Coronary artery (tissue), 2 donors: ENCODE data around the gene STAB2.

Experiments used
- DNase-seq: peaks from one replicate; pipeline ENCODE4 v3.0.0-alpha.2; 2017; ENCODE audit warnings: low spot score
- H3K27ac ChIP-seq, 2 donors: fragments of 200-600 bp; sonication (generic); one replicate each; pipeline ENCODE4 v1.5.1; 2016 to 2019
- H3K4me3 ChIP-seq: fragments of 200-600 bp; sonication (generic); 2 replicates; pipeline ENCODE4 v1.5.1; 2016; ENCODE audit warnings: mild to moderate bottlenecking, moderate library complexity
- TF ChIP-seq, protein P1 (sequence below): fragments of 200-600 bp; sonication (generic); IDR thresholded peaks from one replicate; pipeline ENCODE4 v1.5.1; 2019; ENCODE audit warnings: antibody characterized with exemption

Gene STAB2

DNA sequence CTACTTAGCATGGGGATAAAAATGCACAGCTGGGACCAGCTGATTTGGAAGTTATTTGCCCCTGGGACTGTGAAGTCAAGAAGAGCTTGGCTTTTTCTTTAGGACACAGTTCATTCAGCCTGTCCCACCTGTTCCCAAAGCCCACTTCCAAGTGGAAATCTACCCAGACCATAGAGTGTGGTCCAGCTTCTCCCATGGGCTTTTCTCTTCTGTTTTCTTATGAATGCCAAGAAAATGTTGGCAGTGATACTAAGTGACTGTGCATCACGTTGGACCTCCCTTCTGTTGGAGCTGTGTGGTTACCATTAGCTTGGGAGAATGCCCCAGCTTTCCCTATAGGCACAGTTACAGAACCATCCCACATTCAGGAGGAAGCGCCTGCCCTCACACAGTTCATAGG is 164.5 kb downstream of the STAB2 start:
- Histone ChIP-seq H3K27ac (no peak overlapping the region), H3K4me3 (no peak overlapping the region)
- no peak for DNase-seq
- TF ChIP-seq, protein P1, sequence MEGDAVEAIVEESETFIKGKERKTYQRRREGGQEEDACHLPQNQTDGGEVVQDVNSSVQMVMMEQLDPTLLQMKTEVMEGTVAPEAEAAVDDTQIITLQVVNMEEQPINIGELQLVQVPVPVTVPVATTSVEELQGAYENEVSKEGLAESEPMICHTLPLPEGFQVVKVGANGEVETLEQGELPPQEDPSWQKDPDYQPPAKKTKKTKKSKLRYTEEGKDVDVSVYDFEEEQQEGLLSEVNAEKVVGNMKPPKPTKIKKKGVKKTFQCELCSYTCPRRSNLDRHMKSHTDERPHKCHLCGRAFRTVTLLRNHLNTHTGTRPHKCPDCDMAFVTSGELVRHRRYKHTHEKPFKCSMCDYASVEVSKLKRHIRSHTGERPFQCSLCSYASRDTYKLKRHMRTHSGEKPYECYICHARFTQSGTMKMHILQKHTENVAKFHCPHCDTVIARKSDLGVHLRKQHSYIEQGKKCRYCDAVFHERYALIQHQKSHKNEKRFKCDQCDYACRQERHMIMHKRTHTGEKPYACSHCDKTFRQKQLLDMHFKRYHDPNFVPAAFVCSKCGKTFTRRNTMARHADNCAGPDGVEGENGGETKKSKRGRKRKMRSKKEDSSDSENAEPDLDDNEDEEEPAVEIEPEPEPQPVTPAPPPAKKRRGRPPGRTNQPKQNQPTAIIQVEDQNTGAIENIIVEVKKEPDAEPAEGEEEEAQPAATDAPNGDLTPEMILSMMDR, result no peak

DNA sequence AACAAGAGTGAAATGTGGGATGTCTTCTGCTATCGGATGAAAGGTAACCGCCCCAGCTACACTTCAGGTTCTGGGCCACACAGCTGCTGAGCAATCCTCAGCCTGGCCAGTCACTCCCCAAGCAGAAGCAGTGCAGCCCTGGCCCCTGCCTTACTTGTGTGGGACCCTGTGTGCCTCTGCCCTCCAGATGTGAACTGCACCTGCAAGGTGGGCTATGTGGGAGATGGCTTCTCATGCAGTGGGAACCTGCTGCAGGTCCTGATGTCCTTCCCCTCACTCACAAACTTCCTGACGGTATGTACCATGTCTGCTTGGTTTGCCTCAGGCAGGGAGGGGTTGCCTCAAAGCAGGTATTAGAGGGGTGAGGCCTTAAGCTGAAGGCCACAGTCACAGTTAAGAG is 168.4 kb downstream of the STAB2 start:
- no peak for DNase-seq

DNA sequence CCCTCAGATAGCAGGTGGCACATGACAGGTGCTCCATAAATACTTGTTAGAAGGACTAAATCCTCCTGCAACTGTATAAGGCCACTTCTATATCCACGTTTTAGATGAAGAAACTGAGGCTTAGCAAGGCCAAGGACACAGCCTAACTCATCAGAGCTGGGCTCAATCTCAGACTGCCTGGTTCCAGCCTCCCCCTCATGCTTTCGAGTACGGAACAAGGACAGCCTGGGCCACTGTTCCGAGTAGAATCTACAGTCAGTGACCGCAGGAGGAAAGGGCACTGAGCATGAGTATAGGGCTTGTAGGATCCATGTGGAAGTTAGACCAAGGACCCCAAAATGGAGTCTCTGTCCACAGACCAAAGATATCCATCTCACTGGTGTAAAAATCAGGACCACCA is 169.4 kb downstream of the STAB2 start:
- DNase-seq, result no peak
- no peak overlapping the region for H3K4me3 ChIP-seq
- H3K27ac ChIP-seq, result no peak overlapping the region

More for the DNA sequence above, 168.4 kb downstream of the STAB2 start:
- TF ChIP-seq, protein P1, result no peak
- Histone ChIP-seq H3K27ac (no peak overlapping the region), H3K4me3 (no peak overlapping the region)

DNA sequence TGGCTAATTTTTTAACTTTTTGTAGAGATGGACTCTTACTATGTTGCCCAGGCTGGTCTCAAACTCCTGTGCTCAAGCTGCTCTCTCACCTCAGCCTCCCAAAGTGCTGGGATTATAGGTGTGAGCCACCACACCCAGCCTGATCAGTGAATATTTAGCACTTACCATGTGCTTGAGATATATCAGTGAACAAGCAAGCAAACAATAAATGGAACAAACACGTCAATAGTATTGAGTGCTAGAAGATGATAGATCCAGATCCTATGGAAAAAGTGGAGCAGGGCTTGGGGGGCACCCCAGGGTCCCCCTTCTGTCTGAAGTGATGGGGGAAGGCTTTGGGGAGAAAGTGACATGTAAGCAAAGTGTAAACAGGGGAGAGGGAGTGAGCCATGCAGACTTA is 170.2 kb downstream of the STAB2 start:
- H3K27ac ChIP-seq, result no peak overlapping the region
- TF ChIP-seq, protein P1, result no peak
- DNase-seq, result no peak
- no peak overlapping the region for H3K4me3 ChIP-seq

More for the DNA sequence above, 169.4 kb downstream of the STAB2 start:
- TF ChIP-seq, protein P1, result no peak

DNA sequence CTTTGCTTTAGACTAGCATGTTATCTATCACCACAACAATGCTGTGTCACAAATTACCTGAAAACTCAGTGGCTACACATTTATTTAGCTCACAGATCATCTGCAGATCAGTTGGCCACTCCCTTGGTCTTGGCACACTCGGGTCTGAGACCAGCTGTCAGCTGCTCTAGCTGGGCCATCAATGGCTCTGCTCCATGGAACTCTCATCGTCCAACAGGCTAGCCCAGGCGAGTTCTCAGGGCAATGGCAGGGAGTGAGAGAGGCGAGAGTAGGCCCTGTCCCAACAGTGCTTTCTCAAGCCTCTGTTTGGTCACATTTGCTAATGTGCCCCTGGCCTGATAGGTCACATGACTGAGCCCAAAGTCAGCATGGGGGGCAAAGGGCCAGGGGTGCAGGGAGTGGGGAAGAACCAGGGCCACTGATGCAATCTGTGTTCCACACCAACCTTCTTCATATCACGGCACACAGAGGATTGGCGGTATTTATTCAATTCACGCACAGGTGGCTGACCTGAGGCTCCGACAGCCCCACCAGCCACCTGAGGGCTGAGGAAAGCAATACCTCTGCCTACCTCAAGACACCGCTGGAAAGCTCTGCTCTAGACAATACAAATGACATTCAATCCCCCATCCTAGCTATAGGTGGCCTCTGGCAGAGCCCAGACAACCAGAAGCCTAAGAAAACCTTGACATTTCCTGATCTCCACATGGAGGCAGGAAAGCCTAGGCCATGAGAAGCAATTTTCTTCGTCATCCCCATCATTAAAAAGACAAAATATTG is 171.4 kb downstream of the STAB2 start:
- H3K27ac ChIP-seq, result no peak overlapping the region
- no peak overlapping the region for H3K4me3 ChIP-seq
- TF ChIP-seq, protein P1, result no peak
- DNase-seq, result no peak

DNA sequence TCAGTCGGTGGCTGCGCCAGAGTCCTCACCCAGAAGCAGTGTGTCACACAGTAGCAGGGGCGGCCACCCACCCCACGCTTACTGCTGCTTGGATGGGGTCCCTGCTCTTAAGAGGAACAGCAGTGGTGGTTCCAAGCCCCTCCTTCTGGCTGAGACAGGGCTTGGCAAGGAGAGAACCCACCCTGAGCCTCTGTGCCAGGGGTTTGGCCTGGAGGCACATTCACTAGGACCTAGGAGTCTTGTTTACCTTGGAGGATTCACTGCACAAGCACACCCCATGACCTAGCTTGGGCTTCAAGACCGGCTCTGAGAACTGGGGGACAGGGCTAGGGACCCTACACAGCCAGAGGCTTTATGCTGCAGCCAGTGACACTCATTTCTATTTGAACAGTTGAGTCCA is 175.4 kb downstream of the STAB2 start:
- no peak for DNase-seq
- Histone ChIP-seq H3K4me3 (no peak overlapping the region), H3K27ac (no peak overlapping the region)
- TF ChIP-seq, protein P1, result no peak

DNA sequence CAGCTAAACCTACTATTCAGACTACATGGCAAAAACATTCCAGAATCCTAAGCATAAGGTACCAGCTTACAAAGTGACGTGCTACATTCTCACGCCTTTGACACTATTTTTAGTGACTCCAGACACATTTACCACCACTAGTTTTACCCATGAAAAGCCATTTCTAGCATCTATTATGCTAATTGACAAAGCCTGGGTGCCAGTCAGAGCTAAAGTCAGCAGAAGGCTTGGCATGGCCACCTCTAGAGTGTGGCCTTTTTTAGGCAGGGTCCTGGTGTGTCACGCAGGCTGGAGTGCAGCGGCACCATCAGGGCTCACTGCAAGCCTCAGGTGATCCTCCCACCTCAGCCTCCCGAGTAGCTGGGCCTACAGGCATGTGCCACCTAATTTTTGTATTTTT is 178.2 kb downstream of the STAB2 start:
- no peak overlapping the region for H3K4me3 ChIP-seq
- TF ChIP-seq, protein P1, result no peak
- DNase-seq, result no peak
- no peak overlapping the region for H3K27ac ChIP-seq
